ENCODE results near the gene WIPF1. TPM values are rescaled to one million over a fixed set of nuclear protein-coding genes. Genes with fewer than 3 reads are reported as not detected.

The WIPF1 gene
- polyA plus RNA-seq, 1 of the 3 experiments (the other 2 are of a cell fraction) = 56.7 TPM

DNA sequence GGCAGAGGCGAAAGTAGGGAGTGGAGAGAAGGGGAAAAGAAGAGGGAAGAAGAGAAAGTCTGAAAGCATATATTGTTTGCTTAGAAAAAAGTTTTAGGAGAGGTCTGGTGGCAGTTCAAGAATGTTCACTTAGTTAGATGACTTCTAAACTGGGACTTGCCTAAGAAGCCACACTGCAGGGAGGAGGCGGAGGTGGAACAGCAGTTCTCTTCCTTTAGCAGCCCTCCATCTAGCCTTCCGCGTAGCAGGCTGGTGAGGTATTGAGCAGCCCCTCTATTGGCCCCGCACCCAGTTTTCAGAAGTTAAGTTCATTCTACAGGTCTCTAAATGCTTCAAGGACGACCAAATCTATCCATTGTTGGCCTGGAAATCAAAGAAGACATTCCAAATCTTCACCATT, 31.9 kb upstream of the WIPF1 start:
- peak overlapping the region in 1 of 2 experiments; percentile 39; a peak in 2 of 4 replicates for H3K27ac ChIP-seq (ENCODE audit: low read depth in 2 of 2, low read length in 1 of 2)
- H3K9me2 ChIP-seq = no peaks in the 10 kb centered on the region
- ChIA-PET CTCF (interaction anchor here (1.0 kb wide), 1 partner anchor 51 kb away, joined by 3 read pairs; no protein-coding TSS in a partner anchor), POLR2A (no interaction called here)
- H3K9ac ChIP-seq = no peak overlapping the region
- no peaks in the 10 kb centered on the region for H4K20me1 ChIP-seq (ENCODE audit: insufficient read depth)
- WGBS (ENCODE audit: low lambda C conversion rate) = 97% methylated on average over 4 of the region's 6 CpGs
- H3K79me2 ChIP-seq (ENCODE audit: insufficient read depth) = peaks cover 63% of the 10 kb centered on the region
- H3K4me2 ChIP-seq = no peak overlapping the region
- no peaks in the 10 kb centered on the region for H3K27me3 ChIP-seq (ENCODE audit: insufficient read depth)
- peaks cover 21% of the 10 kb centered on the region for H3F3A ChIP-seq (replicated peaks; ENCODE audit: insufficient read depth)
- peaks cover 7 to 18% of the 10 kb centered on the region in 2 experiments for H3K36me3 ChIP-seq (replicated peaks in 1 of 2; ENCODE audit: control insufficient read depth in 1 of 2, insufficient read depth in 2 of 2, low read length in 1 of 2)
- TF ChIP-seq RAD21 (IDR thresholded peaks at IDR 0.05; ENCODE audit: low read length) (no peak), TEAD4 (IDR thresholded peaks at IDR 0.05; ENCODE audit: borderline replicate concordance, insufficient read depth) (no peak), TCF12 (IDR thresholded peaks at IDR 0.05) (no peak)
- no peak overlapping the region for H2AFZ ChIP-seq (ENCODE audit: low read depth)
- H3K4me1 ChIP-seq (ENCODE audit: control insufficient read depth in 1 of 2, insufficient read depth in 2 of 2, low read depth in 1 of 2, low read length in 1 of 2) = peaks cover 10 to 26% of the 10 kb centered on the region in 2 experiments; a peak in 3 of 4 replicates
- no peaks in the 10 kb centered on the region for H3K9me3 ChIP-seq
- no peak overlapping the region for H3K4me3 ChIP-seq (ENCODE audit: low read depth in 2 of 2, low read length in 1 of 2)
- DNase-seq = no peak

DNA sequence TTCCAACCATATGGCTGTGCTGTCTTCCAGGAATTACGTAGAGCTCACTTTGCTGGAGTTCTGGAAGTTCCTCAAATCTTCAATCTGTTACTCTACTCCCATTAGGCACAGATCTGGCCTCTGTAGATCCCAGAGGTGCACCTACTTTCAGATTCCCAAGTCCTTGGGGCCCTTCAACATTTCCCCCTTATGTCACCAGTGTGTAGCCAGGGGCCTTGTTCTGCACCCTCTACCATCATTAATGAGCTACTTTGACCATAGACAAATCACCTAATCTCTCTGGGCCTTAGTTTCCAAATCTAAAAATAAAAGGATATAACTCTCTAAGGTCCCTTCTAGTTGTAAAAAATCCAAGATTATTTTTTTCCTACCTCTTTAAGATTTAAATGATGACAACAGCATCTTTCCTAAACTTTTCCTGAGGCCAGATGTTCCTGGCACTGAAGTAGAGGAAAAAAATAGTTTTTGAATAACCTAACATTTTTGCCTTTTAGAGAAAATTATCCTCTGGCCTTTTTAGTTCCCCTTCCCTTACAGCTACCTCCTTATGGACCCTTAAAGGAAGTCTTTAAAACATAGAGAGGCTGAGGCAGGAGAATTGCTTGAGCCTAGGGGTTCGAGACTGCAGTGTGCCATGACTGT, 31.0 kb upstream of the WIPF1 start:
- TF ChIP-seq TEAD4 (IDR thresholded peaks at IDR 0.05; ENCODE audit: borderline replicate concordance, insufficient read depth) = no peak
- TF ChIP-seq RAD21 (IDR thresholded peaks at IDR 0.05; ENCODE audit: low read length) = no peak
- TF ChIP-seq TAF1 (IDR thresholded peaks at IDR 0.05; ENCODE audit: borderline replicate concordance, low read depth, low read length) = no peak
- H3K27ac ChIP-seq (ENCODE audit: low read depth in 2 of 2, low read length in 1 of 2) = no peak overlapping the region
- no peak for DNase-seq
- H4K20me1 ChIP-seq (ENCODE audit: insufficient read depth) = no peaks in the 10 kb centered on the region
- H3K9ac ChIP-seq = no peak overlapping the region
- H3K4me2 ChIP-seq = no peak overlapping the region
- POLR2A ChIA-PET = no interaction called here
- no peaks in the 10 kb centered on the region for H3K27me3 ChIP-seq (ENCODE audit: insufficient read depth)
- peaks cover 56% of the 10 kb centered on the region; the same call in 1 of the 2 replicates for H3K79me2 ChIP-seq (ENCODE audit: insufficient read depth)
- no peaks in the 10 kb centered on the region for H3K9me2 ChIP-seq
- CTCF ChIA-PET = interaction anchor here (0.6 to 1.3 kb wide), 4 partner anchors 35 to 1469 kb away, joined by 3 read pairs; no protein-coding TSS in a partner anchor
- H3K4me1 ChIP-seq (ENCODE audit: control insufficient read depth in 1 of 2, insufficient read depth in 2 of 2, low read depth in 1 of 2, low read length in 1 of 2) = peaks cover 4 to 25% of the 10 kb centered on the region in 2 experiments; a peak in 2 of 4 replicates
- 95% methylated on average over 2 of the region's 2 CpGs for WGBS (ENCODE audit: low lambda C conversion rate)
- H3K36me3 ChIP-seq (replicated peaks in 1 of 2; ENCODE audit: control insufficient read depth in 1 of 2, insufficient read depth in 2 of 2, low read length in 1 of 2) = peaks cover 7 to 18% of the 10 kb centered on the region in 2 experiments
- H3K4me3 ChIP-seq (ENCODE audit: low read depth in 2 of 2, low read length in 1 of 2) = no peak overlapping the region
- no peak overlapping the region for H2AFZ ChIP-seq (ENCODE audit: low read depth)
- no peaks in the 10 kb centered on the region for H3K9me3 ChIP-seq
- peaks cover 21% of the 10 kb centered on the region for H3F3A ChIP-seq (replicated peaks; ENCODE audit: insufficient read depth)

DNA sequence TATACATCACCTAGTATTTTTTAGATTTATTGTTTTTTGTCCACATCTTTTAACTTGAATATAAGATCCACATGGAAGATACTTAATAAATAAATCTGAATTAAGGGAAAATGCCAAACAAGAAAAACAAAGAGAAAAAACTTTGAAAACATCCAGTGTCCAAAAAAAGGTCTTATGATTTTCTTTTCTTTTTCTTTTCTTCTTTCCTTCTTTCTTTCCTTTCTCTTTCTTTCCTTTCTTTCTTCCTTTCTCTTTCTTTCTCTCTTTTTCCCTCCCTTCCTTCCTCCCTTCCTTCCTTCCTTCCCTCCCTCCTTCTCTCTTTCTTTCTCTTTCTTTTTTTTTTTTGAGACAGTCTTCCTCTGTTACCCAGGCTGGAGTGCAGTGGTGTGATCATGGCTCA, 29.6 kb upstream of the WIPF1 start:
- Histone ChIP-seq H3K27me3 (ENCODE audit: insufficient read depth) (no peaks in the 10 kb centered on the region), H3K36me3 (replicated peaks in 1 of 2; ENCODE audit: control insufficient read depth in 1 of 2, insufficient read depth in 2 of 2, low read length in 1 of 2) (peaks cover 5 to 18% of the 10 kb centered on the region in 2 experiments), H3K27ac (ENCODE audit: low read depth in 2 of 2, low read length in 1 of 2) (no peak overlapping the region), H3K4me3 (ENCODE audit: low read depth in 2 of 2, low read length in 1 of 2) (no peak overlapping the region), H2AFZ (ENCODE audit: low read depth) (no peak overlapping the region), H3K9me2 (no peaks in the 10 kb centered on the region), H3K9me3 (no peaks in the 10 kb centered on the region), H3K4me2 (no peak overlapping the region), H3F3A (replicated peaks; ENCODE audit: insufficient read depth) (peaks cover 19% of the 10 kb centered on the region), H3K9ac (no peak overlapping the region), H3K4me1 (ENCODE audit: control insufficient read depth in 1 of 2, insufficient read depth in 2 of 2, low read depth in 1 of 2, low read length in 1 of 2) (peaks cover 0 to 20% of the 10 kb centered on the region in 2 experiments; a peak in 2 of 4 replicates), H4K20me1 (ENCODE audit: insufficient read depth) (no peaks in the 10 kb centered on the region), H3K79me2 (ENCODE audit: insufficient read depth) (peaks cover 42% of the 10 kb centered on the region; the same call in 1 of the 2 replicates)
- CTCF ChIA-PET = interaction anchor here (1.3 kb wide), 1 partner anchor 10 kb away, joined by 3 read pairs; no protein-coding TSS in a partner anchor
- POLR2A ChIA-PET = no interaction called here
- TF ChIP-seq NRF1 (IDR thresholded peaks at IDR 0.05; ENCODE audit: low read depth, low read length) (no peak), FOXM1 (IDR thresholded peaks at IDR 0.05; ENCODE audit: low read depth) (no peak), FOSL2 (IDR thresholded peaks at IDR 0.05; ENCODE audit: borderline replicate concordance, low read depth) (no peak), TEAD4 (IDR thresholded peaks at IDR 0.05; ENCODE audit: borderline replicate concordance, insufficient read depth) (no peak), CHD2 (IDR thresholded peaks at IDR 0.05; ENCODE audit: low read length, partially characterized antibody) (no peak)
- no peak for DNase-seq
